CD4-positive, alpha-beta T cell (primary cell): ENCODE results near the gene HPD. TPM values are rescaled to one million over a fixed set of nuclear protein-coding genes. Genes with fewer than 3 reads are reported as not detected.
A peak's percentile ranks its signal among the peaks of the same experiment; 100 is the strongest.

Source experiments
- ATAC-seq: fragments of 200-7000 bp; cut with Tn5 transposase; one replicate; pipeline ENCODE4 v1.10.0; 2022; ENCODE audit warnings: mild to moderate bottlenecking; ENCODE audit not compliant: poor library complexity
- CTCF ChIA-PET: fragments of 350-600 bp; sonication (Branson Sonifier 250); formaldehyde crosslinking; loops from one replicate; lab custom pipeline; 2021; ENCODE audit warnings: antibody characterized with exemption, inconsistent platforms; lab: Charles Lee
- POLR2A ChIA-PET: fragments of 350-600 bp; sonication (Branson Sonifier 250); formaldehyde crosslinking; loops from one replicate; lab custom pipeline; 2021; ENCODE audit warnings: antibody characterized with exemption, inconsistent platforms; lab: Charles Lee
- DNase-seq, 14 experiments: peaks; one replicate each; pipeline ENCODE4 v3.0.0-alpha.2; 2013 to 2020; ENCODE audit warnings: mixed read lengths in 2 of 14
- H3K27ac ChIP-seq, 2 donors: one replicate each; pipeline versions ENCODE4 v1.5.1 to v1.7.0; 2013; ENCODE audit warnings: low read length in 2 of 2, low read depth in 1 of 2, mild to moderate bottlenecking in 1 of 2
- H3K27me3 ChIP-seq, 2 experiments: 1 replicate in 1 of 2; 2 replicates in 1 of 2; pipeline versions ENCODE4 v1.6.1 to v1.7.0; 2013; ENCODE audit warnings: low read length in 2 of 2, control low read depth in 1 of 2, mild to moderate bottlenecking in 1 of 2, moderate library complexity in 1 of 2; ENCODE audit not compliant: insufficient read depth in 2 of 2, control insufficient read depth in 1 of 2
- H3K36me3 ChIP-seq: one replicate; pipeline ENCODE4 v1.6.1; 2013; ENCODE audit warnings: low read length, control low read depth; ENCODE audit not compliant: insufficient read depth
- H3K4me1 ChIP-seq: one replicate; pipeline ENCODE4 v1.6.1; 2013; ENCODE audit warnings: low read length, control low read depth; ENCODE audit not compliant: insufficient read depth
- H3K4me3 ChIP-seq: one replicate; pipeline ENCODE4 v1.5.1; 2013; ENCODE audit warnings: mild to moderate bottlenecking, low read length, moderate library complexity
- H3K9me3 ChIP-seq, 2 experiments: 1 replicate in 1 of 2; 2 replicates in 1 of 2; pipeline versions ENCODE4 v1.6.1 to v1.7.0; 2013; ENCODE audit warnings: low read length in 2 of 2, mild to moderate bottlenecking in 2 of 2, control low read depth in 1 of 2, moderate library complexity in 1 of 2; ENCODE audit not compliant: control insufficient read depth in 1 of 2, insufficient read depth in 1 of 2
- H3K27ac Mint-ChIP-seq: one replicate; pipeline ENCODE4 v1.8.0; 2020; ENCODE audit warnings: mixed read lengths
- H3K27me3 Mint-ChIP-seq: one replicate; pipeline ENCODE4 v1.8.0; 2021; ENCODE audit warnings: mixed read lengths
- H3K36me3 Mint-ChIP-seq: one replicate; pipeline ENCODE4 v1.8.0; 2021; ENCODE audit warnings: low read depth, mixed read lengths
- H3K4me1 Mint-ChIP-seq: one replicate; pipeline ENCODE4 v1.8.0; 2021; ENCODE audit warnings: low read depth, mixed read lengths
- H3K4me3 Mint-ChIP-seq: one replicate; pipeline ENCODE4 v1.8.0; 2020; ENCODE audit warnings: mild to moderate bottlenecking, mixed read lengths
- H3K9me3 Mint-ChIP-seq: one replicate; pipeline ENCODE4 v1.8.0; 2020; ENCODE audit warnings: mixed read lengths
- intact Hi-C, 2 experiments: fragments of 100-400 bp; cut with DNase I in 1 of 2; cut with micrococcal nuclease in 1 of 2; formaldehyde crosslinking; loops; one replicate each; pipeline versions ENCODE4 v1.15.1 to v1.9.0; 2023 to 2025; cut with DNase I, micrococcal nuclease
- total RNA-seq, 174 experiments: library from RNA in 2 of 174; stranded (reverse) in 2 of 174; gene quantifications; one replicate each; pipeline ENCODE4 v1.2.3 and lab custom pipeline; 2021 to 2026
- TF ChIP-seq, protein P1 (sequence below): fragments of 200-600 bp; IDR thresholded peaks from one replicate; pipeline ENCODE4 v1.8.0; 2022; ENCODE audit warnings: antibody characterized with exemption, mild to moderate bottlenecking

HPD gene
- total RNA-seq, 2 experiments from 2014 or later: not detected

- Mint-ChIP-seq H3K27me3 (no peaks in the 10 kb centered on the region), H3K36me3 (peaks cover 81% of the 10 kb centered on the region), H3K4me3 (no peak overlapping the region), H3K4me1 (peaks cover 13% of the 10 kb centered on the region), H3K27ac (no peak overlapping the region), H3K9me3 (no peaks in the 10 kb centered on the region)
- H3K27me3 ChIP-seq: no peaks in the 10 kb centered on the region
- ChIA-PET CTCF (interaction anchor here (1.3 kb wide), 1 partner anchor 25 kb away, joined by 6 read pairs; no protein-coding TSS in a partner anchor), POLR2A (interaction anchor here (34.6 kb wide), 1 partner anchor 31 kb away, joined by 1869 read pairs; the partner anchor contains the start of genes RHOF and SETD1B)
- H3K9me3 ChIP-seq: no peaks in the 10 kb centered on the region
- TF ChIP-seq, protein P1, sequence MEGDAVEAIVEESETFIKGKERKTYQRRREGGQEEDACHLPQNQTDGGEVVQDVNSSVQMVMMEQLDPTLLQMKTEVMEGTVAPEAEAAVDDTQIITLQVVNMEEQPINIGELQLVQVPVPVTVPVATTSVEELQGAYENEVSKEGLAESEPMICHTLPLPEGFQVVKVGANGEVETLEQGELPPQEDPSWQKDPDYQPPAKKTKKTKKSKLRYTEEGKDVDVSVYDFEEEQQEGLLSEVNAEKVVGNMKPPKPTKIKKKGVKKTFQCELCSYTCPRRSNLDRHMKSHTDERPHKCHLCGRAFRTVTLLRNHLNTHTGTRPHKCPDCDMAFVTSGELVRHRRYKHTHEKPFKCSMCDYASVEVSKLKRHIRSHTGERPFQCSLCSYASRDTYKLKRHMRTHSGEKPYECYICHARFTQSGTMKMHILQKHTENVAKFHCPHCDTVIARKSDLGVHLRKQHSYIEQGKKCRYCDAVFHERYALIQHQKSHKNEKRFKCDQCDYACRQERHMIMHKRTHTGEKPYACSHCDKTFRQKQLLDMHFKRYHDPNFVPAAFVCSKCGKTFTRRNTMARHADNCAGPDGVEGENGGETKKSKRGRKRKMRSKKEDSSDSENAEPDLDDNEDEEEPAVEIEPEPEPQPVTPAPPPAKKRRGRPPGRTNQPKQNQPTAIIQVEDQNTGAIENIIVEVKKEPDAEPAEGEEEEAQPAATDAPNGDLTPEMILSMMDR: no peak
- no peak overlapping the region for H3K4me3 ChIP-seq
- H3K4me1 ChIP-seq: peaks cover 6% of the 10 kb centered on the region
- H3K36me3 ChIP-seq: peaks cover 85% of the 10 kb centered on the region
- no peak overlapping the region for H3K27ac ChIP-seq
- ATAC-seq (no peak), DNase-seq (no peak)
- intact Hi-C loops: loop anchor here in 1 of 2 experiments (5.0 kb wide), 1 partner anchor 68 kb away; the partner anchor contains the start of gene PSMD9
Measured at GRCh38 chr12:121819212-121819949, 39.3 kb downstream of the HPD start.

GRCh38 chr12:121817648-121818043, 41.0 kb downstream of the HPD start:
- ATAC-seq (no peak), DNase-seq (no peak)
- Histone ChIP-seq H3K4me3 (no peak overlapping the region), H3K4me1 (peaks cover 21% of the 10 kb centered on the region), H3K27me3 (no peaks in the 10 kb centered on the region), H3K36me3 (peaks cover 86% of the 10 kb centered on the region), H3K9me3 (no peaks in the 10 kb centered on the region), H3K27ac (no peak overlapping the region)
- Mint-ChIP-seq H3K27ac (no peak overlapping the region), H3K4me3 (no peak overlapping the region), H3K36me3 (peaks cover 83% of the 10 kb centered on the region), H3K4me1 (peaks cover 25% of the 10 kb centered on the region), H3K27me3 (no peaks in the 10 kb centered on the region), H3K9me3 (no peaks in the 10 kb centered on the region)
- TF ChIP-seq, protein P1: no peak
- ChIA-PET POLR2A (interaction anchor here (34.6 kb wide), 1 partner anchor 30 kb away, joined by 1869 read pairs; the partner anchor contains the start of genes RHOF and SETD1B), CTCF (interaction anchor here (16.5 kb wide), 1 partner anchor 22 kb away, joined by 746 read pairs; the partner anchor contains the start of gene RHOF)
- intact Hi-C loops: loop anchor here in 1 of 2 experiments (5.0 kb wide), 1 partner anchor 70 kb away; the partner anchor contains the start of gene PSMD9

GRCh38 chr12:121816925-121817647, 41.6 kb downstream of the HPD start:
- Mint-ChIP-seq H3K36me3 (peaks cover 82% of the 10 kb centered on the region), H3K4me1 (peaks cover 28% of the 10 kb centered on the region), H3K9me3 (no peaks in the 10 kb centered on the region), H3K27ac (no peak overlapping the region), H3K4me3 (no peak overlapping the region), H3K27me3 (no peaks in the 10 kb centered on the region)
- Histone ChIP-seq H3K27ac (no peak overlapping the region), H3K4me3 (no peak overlapping the region), H3K9me3 (no peaks in the 10 kb centered on the region), H3K4me1 (peaks cover 27% of the 10 kb centered on the region), H3K36me3 (peaks cover 82% of the 10 kb centered on the region), H3K27me3 (no peaks in the 10 kb centered on the region)
- intact Hi-C loops: loop anchor here in 1 of 2 experiments (5.0 kb wide), 1 partner anchor 70 kb away; the partner anchor contains the start of gene PSMD9
- POLR2A ChIA-PET: interaction anchor here (1.3 to 34.6 kb wide), 2 partner anchors 11 to 29 kb away, joined by 5 to 1869 read pairs; partner anchors contain the start of genes RHOF and SETD1B
- ATAC-seq: no peak
- CTCF ChIA-PET: interaction anchor here (16.5 kb wide), 1 partner anchor 21 kb away, joined by 746 read pairs; the partner anchor contains the start of gene RHOF
- peak in 1 of 14 experiments; percentile 26 for DNase-seq
- TF ChIP-seq, protein P1: no peak
